Tibial nerve (tissue), 4 donors: ENCODE data around the gene HNRNPAB. TPM values are rescaled to one million over a fixed set of nuclear protein-coding genes. Genes with fewer than 3 reads are reported as not detected.

Source experiments
- DNase-seq, 2 donors: peaks; one replicate each; pipeline ENCODE4 v3.0.0-alpha.2; 2019; ENCODE audit warnings: low spot score in 2 of 2
- H3K27ac ChIP-seq, 4 donors: fragments of 200-600 bp; sonication (generic) in 3 of 4; one replicate each; pipeline ENCODE4 v1.5.1; 2017 to 2019; ENCODE audit warnings: mild to moderate bottlenecking in 1 of 4
- H3K27me3 ChIP-seq, 2 donors: fragments of 200-600 bp; sonication (generic) in 1 of 2; one replicate each; pipeline versions ENCODE4 v1.5.1 to v1.6.0; 2017 to 2019
- H3K36me3 ChIP-seq, 3 donors: fragments of 200-600 bp; sonication (generic); one replicate each; pipeline ENCODE4 v1.5.1; 2018 to 2019
- H3K4me1 ChIP-seq, 4 donors: fragments of 200-600 bp; sonication (generic) in 3 of 4; one replicate each; pipeline ENCODE4 v1.5.1; 2017 to 2019
- H3K4me3 ChIP-seq, 4 donors: fragments of 200-600 bp; sonication (generic) in 3 of 4; one replicate each; pipeline ENCODE4 v1.5.1; 2017 to 2019; ENCODE audit warnings: mild to moderate bottlenecking in 1 of 4, moderate library complexity in 1 of 4
- H3K9me3 ChIP-seq, 4 donors: fragments of 200-600 bp; sonication (generic) in 3 of 4; one replicate each; pipeline ENCODE4 v1.5.1; 2017 to 2019
- CTCF ChIP-seq, 5 experiments: fragments of 200-600 bp in 3 of 5; fragments of 450-650 bp in 2 of 5; sonication (generic) in 3 of 5; IDR thresholded peaks; one replicate each; pipeline ENCODE4 v1.5.1; 2016 to 2019; ENCODE audit warnings: antibody characterized with exemption in 5 of 5, mild to moderate bottlenecking in 3 of 5, moderate library complexity in 2 of 5
- EP300 ChIP-seq, 2 donors: sonication (generic); formaldehyde crosslinking; IDR thresholded peaks; one replicate each; pipeline ENCODE4 v1.6.1; 2017; ENCODE audit warnings: antibody characterized with exemption in 2 of 2, mild to moderate bottlenecking in 1 of 2
- POLR2A ChIP-seq, 2 donors: fragments of 450-650 bp; IDR thresholded peaks; one replicate each; pipeline ENCODE4 v1.6.1; 2017; ENCODE audit warnings: antibody characterized with exemption in 2 of 2, mild to moderate bottlenecking in 2 of 2, moderate library complexity in 2 of 2
- WGBS, 2 donors: methylation state at CpG; one replicate each; pipeline ENCODE4 v1.1.5; 2018; 5-methylcytosine and 5-hydroxymethylcytosine counted together
- total RNA-seq, 4 donors: library from RNA; depleted of rRNA; stranded (reverse); fragments of >200 nt; gene quantifications; one replicate each; pipeline ENCODE4 v1.1.0, GENCODE V29; 2016

Gene HNRNPAB
- total RNA-seq, 4 donors from 2014 or later = 92.0 to 135 (median 122) TPM

DNA sequence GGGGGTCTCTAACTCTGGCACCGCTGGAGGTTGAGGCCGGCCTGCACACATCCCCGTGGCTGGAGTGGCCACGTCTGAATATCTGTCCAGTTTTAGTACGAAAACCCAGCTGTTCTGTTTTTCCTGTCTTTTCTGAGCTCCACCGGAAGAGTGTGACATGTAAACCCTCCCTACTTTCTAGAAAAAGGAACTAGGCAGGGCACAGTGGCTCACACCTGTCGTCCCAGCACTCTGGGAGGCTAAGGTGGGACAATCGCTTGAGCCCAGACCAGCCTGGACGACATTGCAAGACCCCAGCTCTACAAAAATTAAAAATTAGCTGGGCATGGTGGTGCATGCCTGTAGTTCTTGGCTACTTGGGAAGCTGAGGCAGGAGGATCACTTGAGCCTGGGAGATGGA lies 36.4 kb downstream of the HNRNPAB start:
- H3K4me3 ChIP-seq = no peak overlapping the region
- TF ChIP-seq CTCF (IDR thresholded peaks at IDR 0.05) (no peak), POLR2A (IDR thresholded peaks at IDR 0.05) (no peak), EP300 (IDR thresholded peaks at IDR 0.05) (no peak)
- H3K9me3 ChIP-seq = no peaks in the 10 kb centered on the region
- no peak for DNase-seq
- no peaks in the 10 kb centered on the region for H3K36me3 ChIP-seq
- no peaks in the 10 kb centered on the region for H3K27me3 ChIP-seq
- H3K4me1 ChIP-seq = peaks cover 0 to 44% (median 15%) of the 10 kb centered on the region in 4 donors
- WGBS, 2 donors = 75 to 91% methylated on average over 4 to 9 of the region's 9 CpGs
- peak overlapping the region in 2 of 4 donors; percentile 17 to 59 for H3K27ac ChIP-seq

GRCh38 chr5:178241231-178241663 lies 36.9 kb downstream of the HNRNPAB start:
- no peak for DNase-seq
- no peaks in the 10 kb centered on the region for H3K27me3 ChIP-seq
- 17 to 38% methylated on average over 2 to 8 of the region's 8 CpGs for WGBS, 2 donors
- H3K36me3 ChIP-seq = no peaks in the 10 kb centered on the region
- H3K9me3 ChIP-seq = no peaks in the 10 kb centered on the region
- peak overlapping the region in 3 of 4 donors; percentile 10 to 59 (median 27) for H3K27ac ChIP-seq
- H3K4me3 ChIP-seq = no peak overlapping the region
- peaks cover 0 to 41% (median 14%) of the 10 kb centered on the region in 4 donors for H3K4me1 ChIP-seq
- TF ChIP-seq EP300 (IDR thresholded peaks at IDR 0.05) (no peak), POLR2A (IDR thresholded peaks at IDR 0.05) (no peak), CTCF (IDR thresholded peaks at IDR 0.05) (no peak)

GRCh38 chr5:178241688-178242231 lies 37.4 kb downstream of the HNRNPAB start:
- peak overlapping the region in 1 of 4 donors; percentile 10 for H3K27ac ChIP-seq
- H3K9me3 ChIP-seq = no peaks in the 10 kb centered on the region
- no peak overlapping the region for H3K4me3 ChIP-seq
- no peaks in the 10 kb centered on the region for H3K36me3 ChIP-seq
- no peaks in the 10 kb centered on the region for H3K27me3 ChIP-seq
- DNase-seq = no peak
- 74 to 83% methylated on average over 6 to 15 of the region's 15 CpGs for WGBS, 2 donors
- TF ChIP-seq POLR2A (IDR thresholded peaks at IDR 0.05) = no peak
- TF ChIP-seq CTCF (IDR thresholded peaks at IDR 0.05) = no peak
- no peak for TF ChIP-seq EP300 (IDR thresholded peaks at IDR 0.05)
- peaks cover 0 to 36% (median 12%) of the 10 kb centered on the region in 4 donors for H3K4me1 ChIP-seq

DNA sequence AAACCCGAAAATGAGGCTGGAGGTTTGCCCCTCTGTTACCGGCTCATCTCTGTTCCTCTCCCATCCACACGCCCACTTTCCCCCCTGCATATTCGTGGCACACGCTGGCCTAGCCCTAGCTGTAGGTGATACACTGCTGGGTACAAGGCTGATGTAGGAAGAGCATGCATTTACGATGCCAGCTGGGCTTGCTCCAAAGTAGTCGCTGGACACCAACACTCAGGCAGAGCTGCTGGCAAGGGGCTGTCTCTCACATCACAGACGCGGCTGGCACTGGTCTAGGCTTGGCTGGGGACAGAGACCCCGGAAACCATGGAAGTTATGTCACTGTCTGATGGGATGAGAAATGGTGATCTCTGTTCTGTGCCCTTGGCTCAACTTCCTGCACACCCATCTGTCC lies 38.1 kb downstream of the HNRNPAB start:
- Histone ChIP-seq H3K4me3 (no peak overlapping the region), H3K36me3 (no peaks in the 10 kb centered on the region), H3K27me3 (no peaks in the 10 kb centered on the region), H3K4me1 (peaks cover 0 to 30% (median 9%) of the 10 kb centered on the region in 4 donors), H3K9me3 (no peaks in the 10 kb centered on the region), H3K27ac (no peak overlapping the region)
- TF ChIP-seq CTCF (IDR thresholded peaks at IDR 0.05) = no peak
- TF ChIP-seq POLR2A (IDR thresholded peaks at IDR 0.05) = no peak
- TF ChIP-seq EP300 (IDR thresholded peaks at IDR 0.05) = no peak
- 78 to 88% methylated on average over 10 of the region's 10 CpGs for WGBS, 2 donors
- no peak for DNase-seq

DNA sequence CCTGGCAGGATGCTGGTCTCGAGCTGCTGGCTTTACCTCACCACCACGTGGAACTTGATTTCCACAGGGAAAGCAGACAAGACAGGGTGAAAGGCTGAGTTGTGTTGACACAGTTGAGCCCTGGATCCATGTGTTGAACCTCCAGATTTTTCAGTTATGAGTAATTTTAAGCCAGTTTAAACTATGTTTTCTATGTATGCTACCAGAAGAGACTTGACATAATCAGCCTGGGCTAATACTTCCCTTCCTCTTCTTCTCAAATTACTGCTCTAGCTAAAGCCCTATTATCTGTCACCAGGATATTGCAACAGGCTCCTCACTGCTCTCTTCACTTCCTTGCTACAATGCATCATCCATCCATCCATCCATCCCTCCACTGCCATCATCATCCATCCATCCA lies 40.2 kb downstream of the HNRNPAB start:
- H3K4me1 ChIP-seq = peaks cover 0 to 12% (median 0%) of the 10 kb centered on the region in 4 donors
- no peak for DNase-seq
- H3K4me3 ChIP-seq = no peak overlapping the region
- H3K27me3 ChIP-seq = no peaks in the 10 kb centered on the region
- H3K36me3 ChIP-seq = no peaks in the 10 kb centered on the region
- TF ChIP-seq POLR2A (IDR thresholded peaks at IDR 0.05) (no peak), CTCF (IDR thresholded peaks at IDR 0.05) (no peak), EP300 (IDR thresholded peaks at IDR 0.05) (no peak)
- H3K9me3 ChIP-seq = no peaks in the 10 kb centered on the region
- no peak overlapping the region for H3K27ac ChIP-seq
- 85 to 89% methylated on average over 2 of the region's 2 CpGs for WGBS, 2 donors
